ENCODE results near the gene MTHFD2L.

MTHFD2L gene

DNA sequence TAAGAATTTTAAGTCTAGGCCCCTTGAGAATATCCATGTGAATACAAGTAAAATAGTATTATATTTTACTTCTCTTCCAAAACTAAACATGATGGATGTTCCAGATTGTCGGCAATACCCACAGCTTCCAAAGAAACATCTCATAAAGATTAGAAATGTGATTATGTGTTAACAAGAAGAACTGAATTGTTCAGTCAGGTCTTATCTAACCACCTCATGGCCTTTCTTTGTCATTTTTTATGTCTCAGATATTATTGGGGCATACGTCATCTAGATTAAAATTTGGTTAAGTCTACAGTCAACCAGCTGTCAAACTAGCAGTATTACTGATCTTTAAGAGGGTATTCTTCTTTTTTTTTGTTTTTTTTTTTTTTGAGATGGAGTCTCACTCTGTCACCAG, 160.4 kb downstream of the MTHFD2L start:
- no peaks in the 10 kb centered on the region for H3K36me3 ChIP-seq (ENCODE audit: control insufficient read depth in 2 of 2, insufficient read depth in 1 of 2, low read length in 2 of 2)
- H3K4me1 ChIP-seq (ENCODE audit: control insufficient read depth, insufficient read depth, low read length): no peaks in the 10 kb centered on the region
- H3K27ac ChIP-seq (ENCODE audit: extremely low read depth, low read depth, low read length): no peak overlapping the region
- H3K4me3 ChIP-seq (ENCODE audit: low read depth, low read length): no peak overlapping the region
- ChIA-PET POLR2A (no interaction called here), CTCF (interaction anchor here (0.7 to 4.8 kb wide), 6 partner anchors 52 to 741 kb away, joined by 3 to 32 read pairs (median 4); no protein-coding TSS in a partner anchor)
- no peaks in the 10 kb centered on the region for H3K9me3 ChIP-seq (ENCODE audit: control insufficient read depth, insufficient read depth, low read depth, low read length)
- TF ChIP-seq ZNF121 (tag by site-specific recombination; IDR thresholded peaks at IDR 0.05): no peak
- TF ChIP-seq ZBTB21 (tag by site-specific recombination; IDR thresholded peaks at IDR 0.05): no peak
- 0 out of 2 replicates have a peak, but pooled peaks have one; percentile 22 for TF ChIP-seq ZNF335 (tag by site-specific recombination; conservative IDR thresholded peaks at IDR 0.05)
- no peak for TF ChIP-seq ZNF560 (tag by site-specific recombination; IDR thresholded peaks at IDR 0.05; ENCODE audit: borderline replicate concordance)
- peak; percentile 52; the same call in 1 of the 2 replicates for TF ChIP-seq FEZF1 (tag by site-specific recombination; IDR thresholded peaks at IDR 0.05)
- 0 out of 2 replicates have a peak, but pooled peaks have one; percentile 2 for TF ChIP-seq ZNF660 (tag by site-specific recombination; IDR thresholded peaks at IDR 0.05)
- TF ChIP-seq KLF8 (tag by site-specific recombination; IDR thresholded peaks at IDR 0.05): 0 out of 2 replicates have a peak, but pooled peaks have one; percentile 14
- TF ChIP-seq KLF7 (tag by site-specific recombination; IDR thresholded peaks at IDR 0.05; ENCODE audit: borderline replicate concordance): no peak
- TF ChIP-seq, protein P1, sequence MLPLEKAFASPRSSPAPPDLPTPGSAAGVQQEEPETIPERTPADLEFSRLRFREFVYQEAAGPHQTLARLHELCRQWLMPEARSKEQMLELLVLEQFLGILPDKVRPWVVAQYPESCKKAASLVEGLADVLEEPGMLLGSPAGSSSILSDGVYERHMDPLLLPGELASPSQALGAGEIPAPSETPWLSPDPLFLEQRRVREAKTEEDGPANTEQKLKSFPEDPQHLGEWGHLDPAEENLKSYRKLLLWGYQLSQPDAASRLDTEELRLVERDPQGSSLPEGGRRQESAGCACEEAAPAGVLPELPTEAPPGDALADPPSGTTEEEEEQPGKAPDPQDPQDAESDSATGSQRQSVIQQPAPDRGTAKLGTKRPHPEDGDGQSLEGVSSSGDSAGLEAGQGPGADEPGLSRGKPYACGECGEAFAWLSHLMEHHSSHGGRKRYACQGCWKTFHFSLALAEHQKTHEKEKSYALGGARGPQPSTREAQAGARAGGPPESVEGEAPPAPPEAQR (tag by site-specific recombination; IDR thresholded peaks at IDR 0.05): no peak
- TF ChIP-seq ZNF843 (tag by site-specific recombination; IDR thresholded peaks at IDR 0.05): peak; percentile 76; the same call in 1 of the 2 replicates
- TF ChIP-seq REPIN1 (tag by site-specific recombination; IDR thresholded peaks at IDR 0.05; ENCODE audit: low read depth): no peak
- no peak for TF ChIP-seq ZNF354C (tag by site-specific recombination; IDR thresholded peaks at IDR 0.05; ENCODE audit: borderline replicate concordance, low read depth)
- no peak for TF ChIP-seq ZNF138 (tag by site-specific recombination; IDR thresholded peaks at IDR 0.05; ENCODE audit: borderline replicate concordance)
- no peak for TF ChIP-seq ZNF146 (tag by site-specific recombination; IDR thresholded peaks at IDR 0.05)
- TF ChIP-seq, protein P2, sequence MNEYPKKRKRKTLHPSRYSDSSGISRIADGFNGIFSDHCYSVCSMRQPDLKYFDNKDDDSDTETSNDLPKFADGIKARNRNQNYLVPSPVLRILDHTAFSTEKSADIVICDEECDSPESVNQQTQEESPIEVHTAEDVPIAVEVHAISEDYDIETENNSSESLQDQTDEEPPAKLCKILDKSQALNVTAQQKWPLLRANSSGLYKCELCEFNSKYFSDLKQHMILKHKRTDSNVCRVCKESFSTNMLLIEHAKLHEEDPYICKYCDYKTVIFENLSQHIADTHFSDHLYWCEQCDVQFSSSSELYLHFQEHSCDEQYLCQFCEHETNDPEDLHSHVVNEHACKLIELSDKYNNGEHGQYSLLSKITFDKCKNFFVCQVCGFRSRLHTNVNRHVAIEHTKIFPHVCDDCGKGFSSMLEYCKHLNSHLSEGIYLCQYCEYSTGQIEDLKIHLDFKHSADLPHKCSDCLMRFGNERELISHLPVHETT (tag by site-specific recombination; IDR thresholded peaks at IDR 0.05): no peak
- no peak for TF ChIP-seq ZNF596 (tag by site-specific recombination; IDR thresholded peaks at IDR 0.05)
- TF ChIP-seq ZNF341 (tag by site-specific recombination; IDR thresholded peaks at IDR 0.05; ENCODE audit: low read depth): no peak
- TF ChIP-seq, protein P3, sequence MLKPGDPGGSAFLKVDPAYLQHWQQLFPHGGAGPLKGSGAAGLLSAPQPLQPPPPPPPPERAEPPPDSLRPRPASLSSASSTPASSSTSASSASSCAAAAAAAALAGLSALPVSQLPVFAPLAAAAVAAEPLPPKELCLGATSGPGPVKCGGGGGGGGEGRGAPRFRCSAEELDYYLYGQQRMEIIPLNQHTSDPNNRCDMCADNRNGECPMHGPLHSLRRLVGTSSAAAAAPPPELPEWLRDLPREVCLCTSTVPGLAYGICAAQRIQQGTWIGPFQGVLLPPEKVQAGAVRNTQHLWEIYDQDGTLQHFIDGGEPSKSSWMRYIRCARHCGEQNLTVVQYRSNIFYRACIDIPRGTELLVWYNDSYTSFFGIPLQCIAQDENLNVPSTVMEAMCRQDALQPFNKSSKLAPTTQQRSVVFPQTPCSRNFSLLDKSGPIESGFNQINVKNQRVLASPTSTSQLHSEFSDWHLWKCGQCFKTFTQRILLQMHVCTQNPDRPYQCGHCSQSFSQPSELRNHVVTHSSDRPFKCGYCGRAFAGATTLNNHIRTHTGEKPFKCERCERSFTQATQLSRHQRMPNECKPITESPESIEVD (tag by site-specific recombination; IDR thresholded peaks at IDR 0.05): peak; percentile 48; the same call in 1 of the 2 replicates
- no peak for TF ChIP-seq IKZF3 (tag by site-specific recombination; IDR thresholded peaks at IDR 0.05)
- no peak for TF ChIP-seq ZNF239 (tag by site-specific recombination; IDR thresholded peaks at IDR 0.05)
- TF ChIP-seq ZNF366 (tag by site-specific recombination; conservative IDR thresholded peaks at IDR 0.05): no peak
- TF ChIP-seq ZBTB1 (tag by site-specific recombination; IDR thresholded peaks at IDR 0.05): no peak
- TF ChIP-seq ZNF677 (tag by site-specific recombination; IDR thresholded peaks at IDR 0.05): no peak
- no peak for TF ChIP-seq ZNF37A (tag by site-specific recombination; IDR thresholded peaks at IDR 0.05)
- TF ChIP-seq SCRT1 (tag by site-specific recombination; IDR thresholded peaks at IDR 0.05; ENCODE audit: borderline replicate concordance): no peak
- TF ChIP-seq ZNF416 (tag by site-specific recombination; IDR thresholded peaks at IDR 0.05): no peak
- no peak for TF ChIP-seq HOXA7 (CRISPR knock-in tag; IDR thresholded peaks at IDR 0.05; ENCODE audit: borderline replicate concordance)
- no peak for TF ChIP-seq ZNF133 (tag by site-specific recombination; IDR thresholded peaks at IDR 0.05)
- TF ChIP-seq, protein P4, sequence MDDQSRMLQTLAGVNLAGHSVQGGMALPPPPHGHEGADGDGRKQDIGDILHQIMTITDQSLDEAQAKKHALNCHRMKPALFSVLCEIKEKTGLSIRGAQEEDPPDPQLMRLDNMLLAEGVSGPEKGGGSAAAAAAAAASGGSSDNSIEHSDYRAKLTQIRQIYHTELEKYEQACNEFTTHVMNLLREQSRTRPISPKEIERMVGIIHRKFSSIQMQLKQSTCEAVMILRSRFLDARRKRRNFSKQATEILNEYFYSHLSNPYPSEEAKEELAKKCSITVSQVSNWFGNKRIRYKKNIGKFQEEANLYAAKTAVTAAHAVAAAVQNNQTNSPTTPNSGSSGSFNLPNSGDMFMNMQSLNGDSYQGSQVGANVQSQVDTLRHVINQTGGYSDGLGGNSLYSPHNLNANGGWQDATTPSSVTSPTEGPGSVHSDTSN (CRISPR knock-in tag; IDR thresholded peaks at IDR 0.05): no peak
- 0 out of 2 replicates have a peak, but pooled peaks have one; percentile 17 for TF ChIP-seq KLF16 (tag by site-specific recombination; IDR thresholded peaks at IDR 0.05)
- TF ChIP-seq BCL11B (tag by site-specific recombination; IDR thresholded peaks at IDR 0.05; ENCODE audit: low read depth): 0 out of 2 replicates have a peak, but pooled peaks have one; percentile 42
- TF ChIP-seq ZNF24 (tag by site-specific recombination; IDR thresholded peaks at IDR 0.05): no peak
- TF ChIP-seq, protein P5, sequence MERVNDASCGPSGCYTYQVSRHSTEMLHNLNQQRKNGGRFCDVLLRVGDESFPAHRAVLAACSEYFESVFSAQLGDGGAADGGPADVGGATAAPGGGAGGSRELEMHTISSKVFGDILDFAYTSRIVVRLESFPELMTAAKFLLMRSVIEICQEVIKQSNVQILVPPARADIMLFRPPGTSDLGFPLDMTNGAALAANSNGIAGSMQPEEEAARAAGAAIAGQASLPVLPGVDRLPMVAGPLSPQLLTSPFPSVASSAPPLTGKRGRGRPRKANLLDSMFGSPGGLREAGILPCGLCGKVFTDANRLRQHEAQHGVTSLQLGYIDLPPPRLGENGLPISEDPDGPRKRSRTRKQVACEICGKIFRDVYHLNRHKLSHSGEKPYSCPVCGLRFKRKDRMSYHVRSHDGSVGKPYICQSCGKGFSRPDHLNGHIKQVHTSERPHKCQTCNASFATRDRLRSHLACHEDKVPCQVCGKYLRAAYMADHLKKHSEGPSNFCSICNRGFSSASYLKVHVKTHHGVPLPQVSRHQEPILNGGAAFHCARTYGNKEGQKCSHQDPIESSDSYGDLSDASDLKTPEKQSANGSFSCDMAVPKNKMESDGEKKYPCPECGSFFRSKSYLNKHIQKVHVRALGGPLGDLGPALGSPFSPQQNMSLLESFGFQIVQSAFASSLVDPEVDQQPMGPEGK (tag by site-specific recombination; IDR thresholded peaks at IDR 0.05): no peak
